GM19025 (cell line): ENCODE data around the gene COL11A2.

ENCODE experiments used
- ATAC-seq: cut with Tn5 transposase; IDR thresholded peaks from one replicate; pipeline ENCODE4 v1.9.1; 2021; ENCODE audit warnings: mild to moderate bottlenecking, low read depth, moderate library complexity; ENCODE audit not compliant: unreplicated experiment

COL11A2 gene

GRCh38 chr6:33206864-33207551 is 14.7 kb upstream of the COL11A2 start:
- ATAC-seq: no peak

DNA sequence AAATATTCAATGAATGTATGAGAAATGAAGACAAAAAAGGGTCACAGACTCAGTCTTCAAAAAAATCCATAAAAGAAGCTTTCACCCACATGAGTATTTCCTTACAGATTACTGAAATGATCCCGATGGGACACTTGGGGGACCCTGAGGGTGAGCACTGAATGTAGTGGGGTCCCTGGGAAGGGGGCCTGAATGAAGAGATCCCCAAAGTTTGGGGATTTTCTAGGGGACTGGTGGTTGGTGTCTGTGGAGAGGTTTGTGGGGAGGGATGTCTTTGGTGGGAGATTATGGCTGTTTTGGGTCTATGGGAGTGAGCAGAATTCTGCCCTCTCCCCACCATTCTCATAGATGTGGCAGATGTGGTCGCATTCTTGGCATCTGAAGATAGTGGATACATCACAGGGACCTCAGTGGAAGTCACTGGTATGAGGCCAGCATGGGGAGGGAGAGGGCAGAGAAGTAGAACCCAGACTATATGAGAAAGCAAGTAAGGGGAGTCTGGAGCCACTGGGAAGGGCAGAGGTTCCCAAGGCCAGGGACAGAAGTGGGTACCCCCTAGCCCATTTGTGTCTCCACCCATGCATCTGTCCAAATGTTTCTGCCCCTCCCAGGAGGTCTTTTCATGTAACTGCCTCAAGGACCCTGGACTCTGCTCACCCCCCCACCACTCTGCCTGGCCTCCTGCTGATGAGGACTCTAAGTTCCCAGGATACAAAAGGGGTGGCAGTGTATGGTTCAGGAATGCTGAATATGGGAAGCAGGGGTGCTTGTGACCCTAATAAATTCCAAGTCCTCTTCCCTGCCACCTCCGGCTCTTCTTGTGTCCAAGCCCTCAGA is 14.0 kb upstream of the COL11A2 start:
- ATAC-seq: no peak

DNA sequence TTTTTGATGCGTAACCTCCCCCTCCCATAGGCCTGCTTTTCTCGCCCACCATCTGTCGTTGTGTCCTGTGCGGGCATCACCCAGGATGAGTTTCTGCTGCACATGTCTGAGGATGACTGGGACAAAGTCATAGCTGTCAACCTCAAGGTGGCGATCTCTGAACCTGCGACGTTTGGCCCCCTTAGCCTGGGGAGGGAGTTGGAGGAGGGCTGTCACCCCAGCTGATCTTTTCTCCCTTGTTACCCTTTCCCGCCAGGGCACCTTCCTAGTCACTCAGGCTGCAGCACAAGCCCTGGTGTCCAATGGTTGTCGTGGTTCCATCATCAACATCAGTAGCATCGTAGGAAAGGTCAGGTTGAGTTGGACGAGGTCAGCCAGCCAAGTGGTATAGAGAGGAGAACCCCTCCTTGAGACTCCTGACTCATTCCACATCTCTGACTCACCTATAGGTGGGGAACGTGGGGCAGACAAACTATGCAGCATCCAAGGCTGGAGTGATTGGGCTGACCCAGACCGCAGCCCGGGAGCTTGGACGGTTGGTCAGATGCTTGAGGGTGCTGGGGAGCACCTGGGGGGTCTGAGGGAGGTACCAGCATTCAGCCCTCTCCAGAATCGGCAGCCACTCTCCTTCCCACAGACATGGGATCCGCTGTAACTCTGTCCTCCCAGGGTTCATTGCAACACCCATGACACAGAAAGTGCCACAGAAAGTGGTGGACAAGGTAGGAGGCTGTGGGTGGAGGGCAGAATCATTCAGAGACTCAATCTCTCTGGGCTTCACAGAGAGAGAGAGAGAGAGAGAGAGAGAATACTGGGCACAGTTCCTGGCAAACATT is 13.1 kb upstream of the COL11A2 start:
- no peak for ATAC-seq

- peak; percentile 56 for ATAC-seq
Measured at GRCh38 chr6:33204415-33205190, 12.3 kb upstream of the COL11A2 start, which contains the start of gene HSD17B8. Gene HSD17B8, plus strand, starts transcription at chr6:33204655. Its CDS starts 14 bp downstream, at chr6:33204669.

- no peak for ATAC-seq
Measured at GRCh38 chr6:33204165-33204414, 11.8 kb upstream of the COL11A2 start.

- no peak for ATAC-seq
Measured at GRCh38 chr6:33203443-33204164, 11.3 kb upstream of the COL11A2 start.

- no peak for ATAC-seq
Measured at GRCh38 chr6:33202799-33203198, 10.5 kb upstream of the COL11A2 start.

DNA sequence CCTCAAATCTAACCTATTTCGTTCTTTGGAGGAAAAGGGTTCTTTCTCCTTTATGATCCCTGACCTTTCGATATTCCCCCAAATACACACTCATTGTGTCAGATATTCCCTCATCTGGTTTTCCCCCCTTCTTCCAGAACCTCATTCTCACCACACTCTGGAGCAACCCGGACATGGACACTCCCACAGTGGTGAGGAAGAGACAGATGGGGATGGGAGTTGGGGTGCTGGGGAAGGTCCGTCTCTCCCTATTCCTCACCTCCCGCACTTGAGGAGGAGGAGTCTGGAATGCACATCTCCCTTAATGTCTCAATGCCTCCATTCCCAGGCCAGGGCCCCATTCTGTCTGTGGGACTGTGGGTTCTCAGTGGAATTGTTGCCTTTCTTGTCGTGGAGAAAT is 9.7 kb upstream of the COL11A2 start:
- no peak for ATAC-seq

DNA sequence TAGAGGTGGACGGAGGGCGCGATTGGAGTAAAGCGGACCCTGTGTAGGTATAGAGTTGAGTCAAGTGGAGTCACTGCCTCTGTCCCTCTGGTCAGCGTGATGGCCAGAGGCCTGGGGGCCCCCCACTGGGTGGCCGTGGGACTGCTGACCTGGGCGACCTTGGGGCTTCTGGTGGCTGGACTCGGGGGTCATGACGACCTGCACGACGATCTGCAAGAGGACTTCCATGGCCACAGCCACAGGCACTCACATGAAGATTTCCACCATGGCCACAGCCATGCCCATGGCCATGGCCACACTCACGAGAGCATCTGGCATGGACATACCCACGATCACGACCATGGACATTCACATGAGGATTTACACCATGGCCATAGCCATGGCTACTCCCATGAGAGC is 8.9 kb upstream of the COL11A2 start:
- ATAC-seq: no peak

DNA sequence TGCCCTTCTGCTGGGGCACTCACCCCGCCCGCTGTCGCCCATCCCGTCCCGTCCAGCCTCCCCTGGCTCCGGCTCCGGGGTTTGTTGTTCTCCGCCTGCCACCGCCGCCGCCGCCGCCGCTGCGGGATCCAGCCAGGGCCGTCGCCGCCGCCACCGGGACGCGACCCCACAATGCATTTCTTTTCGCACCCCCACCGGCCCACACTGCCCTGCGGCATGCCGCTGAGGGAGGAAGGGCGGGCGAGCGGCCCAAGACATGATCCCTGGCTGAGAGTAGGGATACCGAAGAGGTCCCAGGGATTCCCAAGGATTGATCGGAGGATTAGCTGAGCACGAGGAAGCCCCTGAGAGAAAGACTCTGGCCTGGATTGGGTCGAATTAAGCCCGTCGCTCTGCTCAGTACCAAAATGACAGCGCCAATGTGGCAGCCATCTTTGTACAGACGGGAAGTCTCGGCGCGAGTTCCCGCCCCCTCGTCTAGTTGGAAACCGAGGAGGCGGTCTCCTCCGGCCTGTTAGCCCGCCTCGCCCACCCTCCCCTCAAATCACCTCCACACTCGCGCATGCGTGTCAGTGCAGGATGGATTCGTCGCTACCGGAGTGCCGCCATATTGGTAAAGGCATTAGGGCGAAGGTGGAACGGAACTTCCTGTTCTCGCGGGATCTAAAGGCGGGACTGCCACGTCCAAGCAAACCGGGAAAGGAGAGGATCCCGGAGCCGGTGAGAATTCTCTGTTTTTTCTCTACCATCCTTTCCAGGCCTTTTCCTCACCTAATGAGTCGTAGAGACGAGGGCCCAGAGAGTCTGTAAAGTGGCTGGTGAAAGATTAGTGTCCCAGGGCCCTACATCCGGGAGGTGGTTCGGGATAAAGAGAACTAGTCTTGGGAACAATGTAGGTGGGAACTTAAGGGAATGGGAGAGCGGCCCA is 8.2 kb upstream of the COL11A2 start, which contains the start of the genes RXRB and SLC39A7:
RXRB (minus strand) TSS at position 447 of the 928 bp plus-strand sequence; CDS start at position 258, 189 bp downstream.
SLC39A7 (plus strand) TSS at position 649 of the 928 bp plus-strand sequence. CDS start 379 bp downstream, outside the sequence.
- peak; percentile 54 for ATAC-seq

- peak; percentile 9 for ATAC-seq
Measured at GRCh38 chr6:33199687-33200218, 7.5 kb upstream of the COL11A2 start.

- ATAC-seq: no peak
Measured at GRCh38 chr6:33198853-33199436, 6.7 kb upstream of the COL11A2 start.

- ATAC-seq: no peak
Measured at GRCh38 chr6:33198159-33198852, 6.0 kb upstream of the COL11A2 start.

- ATAC-seq: no peak
Measured at GRCh38 chr6:33197431-33198048, 5.3 kb upstream of the COL11A2 start.

DNA sequence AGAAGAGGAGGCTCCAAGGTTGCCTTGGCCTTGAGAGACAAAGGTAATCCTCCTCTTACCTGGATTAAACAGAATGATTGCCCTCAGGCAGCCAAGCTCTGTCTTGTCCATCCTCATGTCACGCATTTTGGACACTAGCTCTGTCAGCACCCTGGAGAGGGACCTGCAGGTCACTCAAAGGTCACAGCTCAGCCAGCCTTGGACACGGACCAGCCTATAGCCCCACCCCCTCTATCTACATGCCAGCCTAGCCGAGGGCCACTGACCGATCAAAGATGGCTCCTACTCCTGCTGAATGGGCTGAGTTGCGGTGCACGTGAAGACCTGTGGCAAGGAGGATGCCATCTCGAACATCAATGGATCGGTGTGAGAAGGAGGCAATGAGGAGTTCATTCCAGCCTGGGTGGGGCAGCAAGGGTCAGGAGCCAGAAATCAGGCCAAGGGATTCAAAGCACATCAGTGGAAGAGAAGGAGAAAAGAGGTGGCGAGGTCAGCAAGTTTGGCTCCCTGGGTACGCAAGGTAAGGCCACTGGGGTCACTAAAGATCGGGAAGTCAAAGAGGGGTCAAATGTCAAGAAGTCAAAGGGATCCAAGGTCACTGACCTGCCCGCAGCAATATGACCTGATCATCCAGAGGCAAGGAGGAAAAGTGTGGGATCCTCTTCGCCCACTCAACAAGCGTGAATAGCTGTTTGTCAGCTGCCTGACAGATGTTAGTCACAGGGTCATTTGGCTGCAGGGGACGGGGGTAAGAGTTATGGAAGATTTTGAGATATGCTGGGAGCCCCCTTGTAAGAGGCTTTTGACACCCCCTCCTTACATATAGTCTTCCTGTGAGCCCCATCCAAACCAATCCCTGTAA is 3.3 kb upstream of the COL11A2 start:
- no peak for ATAC-seq

- ATAC-seq: no peak
Measured at GRCh38 chr6:33194431-33194979, 2.2 kb upstream of the COL11A2 start.
